ENCODE data around the gene PRRG4.

Gene PRRG4

GRCh38 chr11:32843544-32843943 is 13.8 kb downstream of the PRRG4 start:
- H3K27ac ChIP-seq: no peak overlapping the region
- TF ChIP-seq, protein P1, sequence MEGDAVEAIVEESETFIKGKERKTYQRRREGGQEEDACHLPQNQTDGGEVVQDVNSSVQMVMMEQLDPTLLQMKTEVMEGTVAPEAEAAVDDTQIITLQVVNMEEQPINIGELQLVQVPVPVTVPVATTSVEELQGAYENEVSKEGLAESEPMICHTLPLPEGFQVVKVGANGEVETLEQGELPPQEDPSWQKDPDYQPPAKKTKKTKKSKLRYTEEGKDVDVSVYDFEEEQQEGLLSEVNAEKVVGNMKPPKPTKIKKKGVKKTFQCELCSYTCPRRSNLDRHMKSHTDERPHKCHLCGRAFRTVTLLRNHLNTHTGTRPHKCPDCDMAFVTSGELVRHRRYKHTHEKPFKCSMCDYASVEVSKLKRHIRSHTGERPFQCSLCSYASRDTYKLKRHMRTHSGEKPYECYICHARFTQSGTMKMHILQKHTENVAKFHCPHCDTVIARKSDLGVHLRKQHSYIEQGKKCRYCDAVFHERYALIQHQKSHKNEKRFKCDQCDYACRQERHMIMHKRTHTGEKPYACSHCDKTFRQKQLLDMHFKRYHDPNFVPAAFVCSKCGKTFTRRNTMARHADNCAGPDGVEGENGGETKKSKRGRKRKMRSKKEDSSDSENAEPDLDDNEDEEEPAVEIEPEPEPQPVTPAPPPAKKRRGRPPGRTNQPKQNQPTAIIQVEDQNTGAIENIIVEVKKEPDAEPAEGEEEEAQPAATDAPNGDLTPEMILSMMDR (IDR thresholded peaks at IDR 0.05): no peak
- no peak for TF ChIP-seq ZFX (IDR thresholded peaks at IDR 0.05; ENCODE audit: borderline replicate concordance)

DNA sequence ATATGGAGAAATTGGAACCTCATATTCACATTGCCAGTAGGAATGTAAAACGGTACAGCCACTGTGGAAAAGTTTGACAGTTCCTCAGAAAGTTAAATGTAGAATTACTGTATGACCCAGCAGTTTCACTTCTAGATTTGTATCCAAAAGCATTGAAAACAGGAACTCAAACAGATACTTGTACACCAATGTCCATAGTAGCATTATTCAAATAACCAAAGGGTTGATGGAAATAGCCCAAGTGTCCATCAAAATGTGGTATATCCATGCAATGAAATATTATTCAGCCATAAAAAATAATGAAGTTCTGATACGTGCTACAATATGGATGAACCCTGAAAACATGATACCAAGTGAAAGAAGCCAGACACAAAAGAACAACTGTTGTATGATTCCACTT is 17.8 kb downstream of the PRRG4 start:
- H3K27ac ChIP-seq: no peak overlapping the region
- TF ChIP-seq, protein P1 (IDR thresholded peaks at IDR 0.05): no peak
- no peak for TF ChIP-seq ZFX (IDR thresholded peaks at IDR 0.05; ENCODE audit: borderline replicate concordance)

- no peak overlapping the region for H3K27ac ChIP-seq
- no peak for TF ChIP-seq ZFX (IDR thresholded peaks at IDR 0.05; ENCODE audit: borderline replicate concordance)
- TF ChIP-seq, protein P1 (IDR thresholded peaks at IDR 0.05): no peak
Measured at GRCh38 chr11:32849761-32850160, 20.0 kb downstream of the PRRG4 start.

GRCh38 chr11:32851251-32851650 is 21.5 kb downstream of the PRRG4 start:
- no peak overlapping the region for H3K27ac ChIP-seq
- TF ChIP-seq, protein P1 (IDR thresholded peaks at IDR 0.05): no peak
- no peak for TF ChIP-seq ZFX (IDR thresholded peaks at IDR 0.05; ENCODE audit: borderline replicate concordance)

- no peak overlapping the region for H3K27ac ChIP-seq
- no peak for TF ChIP-seq ZFX (IDR thresholded peaks at IDR 0.05; ENCODE audit: borderline replicate concordance)
- TF ChIP-seq, protein P1 (IDR thresholded peaks at IDR 0.05): no peak
Measured at GRCh38 chr11:32852207-32852606, 22.5 kb downstream of the PRRG4 start.

DNA sequence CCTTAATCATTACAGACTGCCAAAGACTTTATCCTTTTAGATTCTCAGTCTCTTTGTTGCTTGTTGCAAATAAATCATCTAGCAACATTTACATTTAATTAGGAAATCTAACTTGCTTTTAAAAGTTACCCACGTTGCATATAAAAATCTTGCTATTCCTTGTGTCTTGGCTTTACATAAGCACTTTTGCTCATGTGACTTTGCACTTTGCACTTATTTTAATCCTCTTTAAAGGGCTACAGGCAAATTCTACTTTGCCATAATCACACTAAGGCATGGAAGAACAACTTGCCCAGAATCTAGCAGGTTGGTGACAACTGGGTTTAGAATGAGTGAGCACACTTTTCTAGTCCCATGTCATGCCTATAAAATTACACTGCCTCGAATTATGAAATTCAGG is 25.9 kb downstream of the PRRG4 start:
- TF ChIP-seq, protein P1 (IDR thresholded peaks at IDR 0.05): no peak
- no peak for TF ChIP-seq ZFX (IDR thresholded peaks at IDR 0.05; ENCODE audit: borderline replicate concordance)

GRCh38 chr11:32858731-32859130 is 29.0 kb downstream of the PRRG4 start:
- H3K27ac ChIP-seq: no peak overlapping the region
- TF ChIP-seq, protein P1 (IDR thresholded peaks at IDR 0.05): no peak
- TF ChIP-seq ZFX (IDR thresholded peaks at IDR 0.05; ENCODE audit: borderline replicate concordance): no peak

More for the DNA sequence above, 25.9 kb downstream of the PRRG4 start:
- H3K27ac ChIP-seq: no peak overlapping the region
